ENCODE data around the gene CENPH.

DNA sequence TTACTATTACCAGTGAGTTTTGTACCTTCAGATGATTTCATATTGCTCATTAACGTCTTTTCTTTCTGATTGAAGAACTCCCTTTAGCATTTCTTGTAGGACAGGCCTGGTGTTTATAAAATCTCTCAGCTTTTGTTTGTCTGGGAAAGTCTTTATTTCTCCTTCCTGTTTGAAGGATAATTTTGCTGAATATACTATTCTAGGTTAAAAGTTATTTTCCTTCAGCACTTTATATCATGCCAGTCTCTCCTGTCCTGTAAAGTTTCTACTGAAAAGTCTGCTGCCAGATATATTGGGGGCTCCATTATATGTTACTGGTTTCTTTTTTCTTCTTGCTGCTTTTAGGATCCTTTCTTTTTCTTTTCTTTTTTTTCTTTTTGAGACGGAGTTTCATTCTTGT is 58.6 kb downstream of the CENPH start:
- TF ChIP-seq, protein P1, sequence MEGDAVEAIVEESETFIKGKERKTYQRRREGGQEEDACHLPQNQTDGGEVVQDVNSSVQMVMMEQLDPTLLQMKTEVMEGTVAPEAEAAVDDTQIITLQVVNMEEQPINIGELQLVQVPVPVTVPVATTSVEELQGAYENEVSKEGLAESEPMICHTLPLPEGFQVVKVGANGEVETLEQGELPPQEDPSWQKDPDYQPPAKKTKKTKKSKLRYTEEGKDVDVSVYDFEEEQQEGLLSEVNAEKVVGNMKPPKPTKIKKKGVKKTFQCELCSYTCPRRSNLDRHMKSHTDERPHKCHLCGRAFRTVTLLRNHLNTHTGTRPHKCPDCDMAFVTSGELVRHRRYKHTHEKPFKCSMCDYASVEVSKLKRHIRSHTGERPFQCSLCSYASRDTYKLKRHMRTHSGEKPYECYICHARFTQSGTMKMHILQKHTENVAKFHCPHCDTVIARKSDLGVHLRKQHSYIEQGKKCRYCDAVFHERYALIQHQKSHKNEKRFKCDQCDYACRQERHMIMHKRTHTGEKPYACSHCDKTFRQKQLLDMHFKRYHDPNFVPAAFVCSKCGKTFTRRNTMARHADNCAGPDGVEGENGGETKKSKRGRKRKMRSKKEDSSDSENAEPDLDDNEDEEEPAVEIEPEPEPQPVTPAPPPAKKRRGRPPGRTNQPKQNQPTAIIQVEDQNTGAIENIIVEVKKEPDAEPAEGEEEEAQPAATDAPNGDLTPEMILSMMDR (IDR thresholded peaks at IDR 0.05; ENCODE audit: extremely low read depth in 1 of 2, insufficient read depth in 1 of 2, low read depth in 1 of 2, low read length in 2 of 2), result no peak
- TF ChIP-seq POLR2A (IDR thresholded peaks at IDR 0.05; ENCODE audit: low read depth, low read length) (no peak), POLR2AphosphoS5 (IDR thresholded peaks at IDR 0.05; ENCODE audit: insufficient read depth, low read depth, low read length) (no peak)

All from endothelial cell of umbilical vein (primary cell).